Measurements from ENCODE around the gene SENP8. TPM values are rescaled to one million over a fixed set of nuclear protein-coding genes. Genes with fewer than 3 reads are reported as not detected.

SENP8 gene
- total and polyA plus RNA-seq, 7 donors, result 1.5 to 5.0 (median 3.3) TPM

DNA sequence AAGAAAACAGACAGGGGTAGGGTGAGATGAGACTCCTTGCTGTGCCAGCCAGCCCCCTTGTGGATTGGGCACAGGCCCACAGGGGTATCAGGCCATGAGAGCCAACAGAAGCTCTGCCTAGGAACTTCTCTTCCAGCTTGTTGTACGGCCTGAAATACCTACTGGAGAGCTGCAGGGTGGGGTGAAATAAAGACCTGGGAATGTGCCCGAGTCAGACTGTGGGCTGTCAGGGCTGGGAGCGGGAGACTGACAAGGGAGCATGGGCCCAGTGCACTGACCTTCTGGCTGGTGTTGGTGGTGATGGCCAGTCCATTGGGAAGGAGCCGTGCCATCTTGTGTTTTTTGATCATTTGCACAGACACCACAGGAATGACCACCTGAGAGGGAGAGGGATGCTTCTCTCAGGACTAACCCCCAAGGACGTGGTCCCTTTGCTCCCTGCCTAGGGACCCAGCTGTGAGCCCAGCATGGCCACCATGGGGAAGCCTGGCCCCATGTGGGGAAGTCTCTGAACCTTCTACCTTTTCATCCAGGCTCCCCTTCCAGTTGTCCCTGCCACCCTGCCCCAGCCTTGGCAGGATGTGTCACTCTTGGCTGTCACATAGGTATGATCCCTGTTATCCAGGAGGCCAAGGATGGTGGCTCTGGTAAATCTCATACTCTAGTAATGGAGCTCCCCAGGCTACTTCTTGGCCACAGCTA, 48.7 kb downstream of the SENP8 start:
- ATAC-seq, result no peak

GRCh38 chr15:72167445-72167844, 49.2 kb downstream of the SENP8 start:
- DNase-seq, result no peak
- H3K9me3 ChIP-seq, result no peaks in the 10 kb centered on the region
- H3K27ac ChIP-seq, result no peak overlapping the region
- no peaks in the 10 kb centered on the region for H3K36me3 ChIP-seq (ENCODE audit: insufficient read depth in 1 of 2, low read depth in 1 of 2)
- H3K4me3 ChIP-seq, result no peak overlapping the region
- TF ChIP-seq, protein P1, sequence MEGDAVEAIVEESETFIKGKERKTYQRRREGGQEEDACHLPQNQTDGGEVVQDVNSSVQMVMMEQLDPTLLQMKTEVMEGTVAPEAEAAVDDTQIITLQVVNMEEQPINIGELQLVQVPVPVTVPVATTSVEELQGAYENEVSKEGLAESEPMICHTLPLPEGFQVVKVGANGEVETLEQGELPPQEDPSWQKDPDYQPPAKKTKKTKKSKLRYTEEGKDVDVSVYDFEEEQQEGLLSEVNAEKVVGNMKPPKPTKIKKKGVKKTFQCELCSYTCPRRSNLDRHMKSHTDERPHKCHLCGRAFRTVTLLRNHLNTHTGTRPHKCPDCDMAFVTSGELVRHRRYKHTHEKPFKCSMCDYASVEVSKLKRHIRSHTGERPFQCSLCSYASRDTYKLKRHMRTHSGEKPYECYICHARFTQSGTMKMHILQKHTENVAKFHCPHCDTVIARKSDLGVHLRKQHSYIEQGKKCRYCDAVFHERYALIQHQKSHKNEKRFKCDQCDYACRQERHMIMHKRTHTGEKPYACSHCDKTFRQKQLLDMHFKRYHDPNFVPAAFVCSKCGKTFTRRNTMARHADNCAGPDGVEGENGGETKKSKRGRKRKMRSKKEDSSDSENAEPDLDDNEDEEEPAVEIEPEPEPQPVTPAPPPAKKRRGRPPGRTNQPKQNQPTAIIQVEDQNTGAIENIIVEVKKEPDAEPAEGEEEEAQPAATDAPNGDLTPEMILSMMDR (IDR thresholded peaks at IDR 0.05), result no peak
- WGBS, 3 donors, result 64 to 83% (median 65%) methylated on average over 5 to 6 of the region's 6 CpGs
- ATAC-seq, result no peak
- intact Hi-C loops (cut with DNase I), result no loop called here
- H3K4me1 ChIP-seq, result no peaks in the 10 kb centered on the region
- no peaks in the 10 kb centered on the region for H3K27me3 ChIP-seq (ENCODE audit: insufficient read depth in 3 of 3, low read length in 2 of 3)

More for the DNA sequence above, 48.7 kb downstream of the SENP8 start:
- no peak for DNase-seq
- Histone ChIP-seq H3K9me3 (no peaks in the 10 kb centered on the region), H3K4me3 (no peak overlapping the region), H3K27me3 (ENCODE audit: insufficient read depth in 3 of 3, low read length in 2 of 3) (no peaks in the 10 kb centered on the region), H3K36me3 (ENCODE audit: insufficient read depth in 1 of 2, low read depth in 1 of 2) (no peaks in the 10 kb centered on the region), H3K4me1 (no peaks in the 10 kb centered on the region), H3K27ac (no peak overlapping the region)
- 90 to 91% (median 90%) methylated on average over 5 of the region's 5 CpGs for WGBS, 3 donors
- intact Hi-C loops (cut with DNase I), result no loop called here
- TF ChIP-seq, protein P1 (IDR thresholded peaks at IDR 0.05), result no peak

GRCh38 chr15:72168131-72168807, 50.1 kb downstream of the SENP8 start:
- H3K9me3 ChIP-seq, result no peaks in the 10 kb centered on the region
- H3K36me3 ChIP-seq (ENCODE audit: insufficient read depth in 1 of 2, low read depth in 1 of 2), result no peaks in the 10 kb centered on the region
- DNase-seq, result no peak
- ATAC-seq, result no peak
- TF ChIP-seq, protein P1 (IDR thresholded peaks at IDR 0.05), result no peak
- WGBS, 3 donors, result 58 to 59% (median 59%) methylated on average over 7 of the region's 7 CpGs
- intact Hi-C loops (cut with DNase I), result no loop called here
- H3K4me3 ChIP-seq, result no peak overlapping the region
- H3K4me1 ChIP-seq, result no peaks in the 10 kb centered on the region
- H3K27me3 ChIP-seq (ENCODE audit: insufficient read depth in 3 of 3, low read length in 2 of 3), result no peaks in the 10 kb centered on the region
- H3K27ac ChIP-seq, result no peak overlapping the region

DNA sequence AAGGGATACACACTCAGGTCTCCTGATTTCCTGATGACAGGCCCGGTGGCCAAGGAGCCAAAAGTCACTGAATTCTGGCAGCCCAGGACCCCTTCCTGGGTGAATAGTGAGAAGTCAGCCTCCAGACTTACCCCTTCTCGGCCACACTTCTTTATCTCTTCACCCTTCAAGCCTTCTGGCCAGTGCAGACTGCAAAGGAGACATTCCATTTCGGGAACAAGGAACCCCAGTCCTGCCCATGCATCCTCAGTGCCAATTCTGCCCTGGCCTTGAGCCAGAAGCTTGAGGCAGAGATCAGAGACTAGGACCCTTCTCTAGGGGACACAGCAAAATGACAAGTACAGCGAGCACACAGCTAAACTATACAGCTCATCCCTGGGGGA, 50.6 kb downstream of the SENP8 start:
- DNase-seq (no peak), ATAC-seq (no peak)
- intact Hi-C loops (cut with DNase I), result no loop called here
- H3K27me3 ChIP-seq (ENCODE audit: insufficient read depth in 3 of 3, low read length in 2 of 3), result no peaks in the 10 kb centered on the region
- 64 to 71% (median 66%) methylated on average over 4 of the region's 4 CpGs for WGBS, 3 donors
- no peaks in the 10 kb centered on the region for H3K4me1 ChIP-seq
- H3K9me3 ChIP-seq, result no peaks in the 10 kb centered on the region
- TF ChIP-seq, protein P1 (IDR thresholded peaks at IDR 0.05), result no peak
- no peak overlapping the region for H3K4me3 ChIP-seq
- H3K27ac ChIP-seq, result no peak overlapping the region
- H3K36me3 ChIP-seq (ENCODE audit: insufficient read depth in 1 of 2, low read depth in 1 of 2), result no peaks in the 10 kb centered on the region

Measured in psoas muscle (tissue), 8 donors.